MM.1S (cell line): ENCODE data around the gene IL26.

Experiments
- DNase-seq: peaks from one replicate; pipeline ENCODE4 v3.0.0-alpha.2; 2015
- H2AFZ ChIP-seq: fragments of 300-600 bp; sonication (generic); 2 replicates; pipeline ENCODE4 v1.6.0; 2016; ENCODE audit warnings: antibody characterized with exemption, low read length
- H3F3A ChIP-seq: fragments of 300-600 bp; sonication (generic); 2 replicates; pipeline ENCODE4 v1.6.1; 2016; ENCODE audit warnings: mild to moderate bottlenecking, antibody characterized with exemption, low read length, moderate library complexity, mixed read lengths; ENCODE audit not compliant: insufficient read depth
- H3K27ac ChIP-seq: fragments of 300-600 bp; sonication (generic); 2 replicates; pipeline ENCODE4 v1.5.1; 2016; ENCODE audit warnings: mild to moderate bottlenecking, low read length
- H3K27me3 ChIP-seq: fragments of 300-600 bp; sonication (generic); replicated peaks from 2 replicates; pipeline ENCODE4 v1.6.0; 2016; ENCODE audit warnings: low read length; ENCODE audit not compliant: insufficient read depth
- H3K36me3 ChIP-seq: fragments of 300-600 bp; sonication (generic); replicated peaks from 2 replicates; pipeline ENCODE4 v1.6.1; 2016; ENCODE audit warnings: mild to moderate bottlenecking, low read length, mixed read lengths; ENCODE audit not compliant: insufficient read depth
- H3K4me1 ChIP-seq: fragments of 300-600 bp; sonication (generic); 2 replicates; pipeline ENCODE4 v1.6.1; 2016; ENCODE audit warnings: low read length, mixed read lengths
- H3K4me2 ChIP-seq: fragments of 300-600 bp; sonication (generic); 2 replicates; pipeline ENCODE4 v1.6.0; 2016; ENCODE audit warnings: low read depth, low read length
- H3K4me3 ChIP-seq: fragments of 300-600 bp; sonication (generic); 2 replicates; pipeline ENCODE4 v1.5.1; 2016; ENCODE audit warnings: low read length, mixed read lengths
- H3K79me2 ChIP-seq: fragments of 300-600 bp; sonication (generic); 2 replicates; pipeline ENCODE4 v1.6.1; 2016; ENCODE audit warnings: mixed run types, low read length, mixed read lengths
- H3K9ac ChIP-seq: fragments of 300-600 bp; sonication (generic); 2 replicates; pipeline ENCODE4 v1.6.1; 2016; ENCODE audit warnings: low read length, mixed read lengths
- H3K9me2 ChIP-seq: fragments of 300-600 bp; sonication (generic); replicated peaks from 2 replicates; pipeline ENCODE4 v1.6.1; 2016; ENCODE audit warnings: mild to moderate bottlenecking, low read length, mixed read lengths; ENCODE audit not compliant: insufficient read depth
- H3K9me3 ChIP-seq: fragments of 300-600 bp; sonication (generic); replicated peaks from 2 replicates; pipeline ENCODE4 v1.6.1; 2016; ENCODE audit warnings: mild to moderate bottlenecking, low read length, mixed read lengths; ENCODE audit not compliant: insufficient read depth
- H4K20me1 ChIP-seq: fragments of 300-600 bp; sonication (generic); 2 replicates; pipeline ENCODE4 v1.6.1; 2016; ENCODE audit warnings: mild to moderate bottlenecking, low read length, moderate library complexity, mixed read lengths; ENCODE audit not compliant: insufficient read depth
- CTCF ChIP-seq: fragments of 300-600 bp; sonication (generic); IDR thresholded peaks from 2 replicates; pipeline ENCODE4 v1.5.1; 2016; ENCODE audit warnings: antibody characterized with exemption, low read length, mixed read lengths
- EZH2 ChIP-seq: fragments of 300-600 bp; sonication (generic); optimal IDR thresholded peaks from 2 replicates; pipeline ENCODE3; 2017; ENCODE audit warnings: low read depth, mild to moderate bottlenecking, antibody characterized with exemption, low read length, mixed read lengths
- EZH2phosphoT487 ChIP-seq: fragments of 300-600 bp; sonication (generic); IDR thresholded peaks from 2 replicates; pipeline ENCODE4 v1.6.1; 2018; ENCODE audit warnings: antibody characterized with exemption, low read length

IL26 gene

GRCh38 chr12:68269779-68270178 lies 44.2 kb upstream of the IL26 start:
- no peak for DNase-seq
- Histone ChIP-seq H3K4me2 (no peak overlapping the region), H3K9me2 (no peaks in the 10 kb centered on the region), H3K36me3 (no peaks in the 10 kb centered on the region), H3K4me1 (no peaks in the 10 kb centered on the region), H3K79me2 (no peaks in the 10 kb centered on the region), H3K9me3 (no peaks in the 10 kb centered on the region), H3K27ac (no peak overlapping the region), H3K4me3 (no peak overlapping the region), H3K27me3 (no peaks in the 10 kb centered on the region), H3F3A (no peaks in the 10 kb centered on the region), H4K20me1 (no peaks in the 10 kb centered on the region), H2AFZ (no peak overlapping the region), H3K9ac (no peak overlapping the region)
- TF ChIP-seq EZH2phosphoT487: no peak
- TF ChIP-seq EZH2: no peak
- TF ChIP-seq CTCF: no peak

GRCh38 chr12:68268967-68269366 lies 43.4 kb upstream of the IL26 start:
- Histone ChIP-seq H3K27ac (no peak overlapping the region), H3K9ac (no peak overlapping the region), H3K36me3 (no peaks in the 10 kb centered on the region), H3K4me3 (no peak overlapping the region), H3F3A (no peaks in the 10 kb centered on the region), H4K20me1 (no peaks in the 10 kb centered on the region), H2AFZ (no peak overlapping the region), H3K27me3 (no peaks in the 10 kb centered on the region), H3K79me2 (no peaks in the 10 kb centered on the region), H3K9me3 (no peaks in the 10 kb centered on the region), H3K9me2 (no peaks in the 10 kb centered on the region), H3K4me1 (no peaks in the 10 kb centered on the region), H3K4me2 (no peak overlapping the region)
- no peak for DNase-seq
- TF ChIP-seq EZH2phosphoT487 (no peak), CTCF (no peak), EZH2 (no peak)

GRCh38 chr12:68267892-68268396 lies 42.3 kb upstream of the IL26 start:
- DNase-seq: no peak
- no peak overlapping the region for H2AFZ ChIP-seq
- no peak overlapping the region for H3K9ac ChIP-seq
- H3K27ac ChIP-seq: no peak overlapping the region
- H3K9me2 ChIP-seq: no peaks in the 10 kb centered on the region
- no peaks in the 10 kb centered on the region for H3K27me3 ChIP-seq
- TF ChIP-seq EZH2phosphoT487 (no peak), CTCF (no peak), EZH2 (no peak)
- H4K20me1 ChIP-seq: no peaks in the 10 kb centered on the region
- no peaks in the 10 kb centered on the region for H3K79me2 ChIP-seq
- no peaks in the 10 kb centered on the region for H3F3A ChIP-seq
- no peak overlapping the region for H3K4me3 ChIP-seq
- no peaks in the 10 kb centered on the region for H3K4me1 ChIP-seq
- no peak overlapping the region for H3K4me2 ChIP-seq
- no peaks in the 10 kb centered on the region for H3K36me3 ChIP-seq
- no peaks in the 10 kb centered on the region for H3K9me3 ChIP-seq
